WTC11 (cell line): Measurements from ENCODE around the gene SFMBT1.

Experiments
- FOXP1 ChIP-seq: sonication (generic); formaldehyde crosslinking; IDR thresholded peaks from 2 replicates; pipeline ENCODE4 v1.8.0; 2022; ENCODE audit warnings: missing genetic modification reagents, mild to moderate bottlenecking, moderate library complexity, borderline replicate concordance
- IRF2 ChIP-seq: sonication (generic); formaldehyde crosslinking; IDR thresholded peaks from 2 replicates; pipeline ENCODE4 v1.8.0; 2022; ENCODE audit warnings: low read depth, missing genetic modification reagents, borderline replicate concordance
- NR3C1 ChIP-seq: sonication (generic); formaldehyde crosslinking; conservative IDR thresholded peaks from 2 replicates; pipeline ENCODE4 v1.8.1; 2023; ENCODE audit warnings: low read depth, mild to moderate bottlenecking, missing genetic modification reagents
- SP1 ChIP-seq: sonication (generic); formaldehyde crosslinking; conservative IDR thresholded peaks from 2 replicates; pipeline ENCODE4 v1.8.1; 2022; ENCODE audit warnings: missing genetic modification reagents
- TF ChIP-seq, protein P1 (sequence below): fragments of 200-600 bp; IDR thresholded peaks from 2 replicates; pipeline ENCODE4 v1.8.0; 2022; ENCODE audit warnings: antibody characterized with exemption

DNA sequence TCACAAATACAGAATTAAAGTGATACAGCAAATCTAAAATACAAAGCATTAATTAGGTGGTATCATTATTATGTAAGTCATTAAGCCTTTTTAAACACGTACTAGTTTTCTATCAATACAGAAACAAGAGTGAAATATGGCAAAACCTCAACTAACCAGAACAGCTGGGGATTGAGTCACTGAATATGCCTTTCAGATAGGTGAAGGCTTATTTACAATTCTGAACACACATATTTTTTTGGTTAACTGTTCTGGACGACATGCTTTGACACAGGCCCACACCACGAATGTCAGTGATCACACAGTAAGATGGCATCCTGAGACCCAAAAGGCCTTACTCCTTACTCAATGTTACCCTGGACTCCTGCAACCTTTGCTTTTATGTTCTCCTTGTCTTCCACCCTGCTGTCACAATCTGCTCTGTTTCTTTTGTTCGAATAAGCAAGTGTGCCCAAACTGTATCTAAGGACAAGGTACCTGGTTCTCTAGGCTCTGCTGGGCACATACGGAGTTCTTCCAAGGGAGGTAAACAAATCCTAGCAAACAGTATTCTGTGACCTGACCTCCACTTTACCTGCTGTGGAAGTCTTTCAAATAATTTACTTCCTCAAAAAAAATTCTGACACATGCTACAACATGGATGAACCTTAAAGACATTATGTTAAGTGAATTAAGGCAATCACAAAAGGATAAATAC is 7.0 kb downstream of the SFMBT1 start:
- TF ChIP-seq FOXP1 (CRISPR knock-in tag) (no peak), IRF2 (CRISPR knock-in tag) (no peak), SP1 (no peak), NR3C1 (CRISPR knock-in tag) (no peak)
- TF ChIP-seq, protein P1, sequence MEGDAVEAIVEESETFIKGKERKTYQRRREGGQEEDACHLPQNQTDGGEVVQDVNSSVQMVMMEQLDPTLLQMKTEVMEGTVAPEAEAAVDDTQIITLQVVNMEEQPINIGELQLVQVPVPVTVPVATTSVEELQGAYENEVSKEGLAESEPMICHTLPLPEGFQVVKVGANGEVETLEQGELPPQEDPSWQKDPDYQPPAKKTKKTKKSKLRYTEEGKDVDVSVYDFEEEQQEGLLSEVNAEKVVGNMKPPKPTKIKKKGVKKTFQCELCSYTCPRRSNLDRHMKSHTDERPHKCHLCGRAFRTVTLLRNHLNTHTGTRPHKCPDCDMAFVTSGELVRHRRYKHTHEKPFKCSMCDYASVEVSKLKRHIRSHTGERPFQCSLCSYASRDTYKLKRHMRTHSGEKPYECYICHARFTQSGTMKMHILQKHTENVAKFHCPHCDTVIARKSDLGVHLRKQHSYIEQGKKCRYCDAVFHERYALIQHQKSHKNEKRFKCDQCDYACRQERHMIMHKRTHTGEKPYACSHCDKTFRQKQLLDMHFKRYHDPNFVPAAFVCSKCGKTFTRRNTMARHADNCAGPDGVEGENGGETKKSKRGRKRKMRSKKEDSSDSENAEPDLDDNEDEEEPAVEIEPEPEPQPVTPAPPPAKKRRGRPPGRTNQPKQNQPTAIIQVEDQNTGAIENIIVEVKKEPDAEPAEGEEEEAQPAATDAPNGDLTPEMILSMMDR = no peak
